CD4-positive, alpha-beta T cell treated with Interleukin-2 at 100 ng/mL for 4 hours (primary cell): ENCODE measurements around the gene C16orf90.

Experiments
- DNase-seq: peaks from one replicate; pipeline ENCODE4 v3.0.0-alpha.2; 2020; ENCODE audit warnings: low spot score

Gene C16orf90

GRCh38 chr16:3495176-3495575, at the start of gene C16orf90:
Gene C16orf90, minus strand, starts transcription at chr16:3495489. Its CDS starts 68 bp downstream, at chr16:3495421.
- no peak for DNase-seq

DNA sequence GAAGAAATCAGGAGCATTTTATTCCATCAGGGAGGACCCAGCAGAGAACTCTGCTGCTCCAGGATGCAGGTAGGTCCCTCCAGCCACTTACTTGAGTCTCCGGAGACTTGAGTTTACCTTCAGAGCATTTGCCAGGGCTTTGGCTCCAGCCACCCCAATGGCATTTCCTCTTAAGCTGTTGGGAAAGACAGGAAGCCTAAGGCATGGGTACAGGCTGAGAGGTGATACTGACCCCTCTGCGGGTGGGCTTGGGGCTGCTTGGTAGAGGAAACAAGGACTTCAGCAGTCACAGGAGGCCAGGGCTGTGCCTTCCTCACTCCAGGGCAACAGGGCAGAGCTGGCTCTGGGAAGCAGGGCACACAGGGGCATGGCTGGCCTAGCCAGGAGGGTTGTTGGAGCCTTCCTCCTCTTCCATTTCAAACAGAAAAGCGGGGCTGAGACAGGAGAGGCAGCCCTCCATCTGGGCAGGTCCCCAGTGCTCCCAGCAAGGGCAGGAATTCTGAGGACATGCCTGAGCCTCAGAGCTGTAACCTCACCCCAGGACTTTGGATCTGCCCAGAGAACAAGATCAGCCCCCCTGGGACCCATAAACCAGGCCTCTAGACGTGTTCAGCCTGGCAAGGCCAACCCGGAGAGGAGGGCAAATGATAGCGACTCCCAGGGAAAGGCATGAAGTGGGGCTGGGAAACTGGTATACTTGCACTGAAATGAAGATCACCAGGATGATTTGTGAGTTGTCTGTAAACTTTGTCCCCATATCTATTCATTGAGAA, 47.5 kb upstream of the C16orf90 start:
- no peak for DNase-seq

DNA sequence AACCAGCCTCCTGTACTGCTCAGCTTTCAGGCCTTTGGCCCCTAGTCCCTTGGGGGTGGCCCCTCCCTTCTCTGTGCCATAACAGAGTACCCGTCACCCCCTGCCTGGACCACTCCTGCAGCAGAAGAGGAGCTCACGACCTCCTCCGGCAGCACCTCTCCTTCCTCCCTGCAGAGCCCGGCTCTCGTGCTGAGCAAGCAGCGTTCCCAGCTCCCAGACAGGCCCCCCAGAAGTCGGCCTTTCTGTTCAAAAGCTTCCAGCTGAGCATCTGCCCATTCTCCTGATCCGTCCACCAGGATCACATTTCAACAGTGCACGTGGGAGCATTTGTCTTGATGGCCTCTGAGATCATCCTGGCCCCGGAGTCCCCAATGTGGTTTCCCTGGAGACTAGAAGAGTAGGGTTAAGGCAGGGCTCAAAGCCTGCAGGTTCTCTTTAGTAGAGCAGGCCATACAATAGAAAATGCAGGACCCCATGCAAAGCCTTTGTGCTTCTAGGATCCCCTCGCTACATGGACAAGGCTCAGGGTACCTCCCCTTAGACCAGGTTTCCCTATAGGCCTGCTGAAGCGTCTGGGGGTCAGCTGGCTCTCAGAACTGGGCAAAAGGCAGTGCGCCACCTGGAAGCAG, 46.4 kb upstream of the C16orf90 start:
- no peak for DNase-seq

- DNase-seq, result no peak
Observed at GRCh38 chr16:3538222-3538621, 42.9 kb upstream of the C16orf90 start.

DNA sequence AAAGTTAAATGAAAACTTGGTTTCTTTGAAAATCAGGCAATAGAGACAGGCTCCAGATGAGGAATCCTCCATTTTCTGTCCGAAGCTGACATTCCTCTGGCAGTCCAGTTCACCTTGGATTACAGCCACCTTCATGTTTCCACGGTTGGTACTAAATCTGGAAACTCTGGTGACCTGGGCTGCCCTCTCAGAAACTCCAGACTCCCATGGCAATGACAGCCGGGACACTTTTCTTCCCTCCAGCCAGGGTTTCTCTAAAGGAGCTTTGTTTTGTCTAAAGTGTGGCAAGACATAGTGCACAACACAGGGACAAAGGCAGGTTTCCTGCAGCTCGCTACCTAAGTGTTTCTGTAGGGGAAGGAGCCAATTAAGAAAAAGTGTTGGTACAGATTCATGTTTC, 41.6 kb upstream of the C16orf90 start:
- DNase-seq, result no peak

- DNase-seq, result no peak
Observed at GRCh38 chr16:3536271-3536731, 41.0 kb upstream of the C16orf90 start.

DNA sequence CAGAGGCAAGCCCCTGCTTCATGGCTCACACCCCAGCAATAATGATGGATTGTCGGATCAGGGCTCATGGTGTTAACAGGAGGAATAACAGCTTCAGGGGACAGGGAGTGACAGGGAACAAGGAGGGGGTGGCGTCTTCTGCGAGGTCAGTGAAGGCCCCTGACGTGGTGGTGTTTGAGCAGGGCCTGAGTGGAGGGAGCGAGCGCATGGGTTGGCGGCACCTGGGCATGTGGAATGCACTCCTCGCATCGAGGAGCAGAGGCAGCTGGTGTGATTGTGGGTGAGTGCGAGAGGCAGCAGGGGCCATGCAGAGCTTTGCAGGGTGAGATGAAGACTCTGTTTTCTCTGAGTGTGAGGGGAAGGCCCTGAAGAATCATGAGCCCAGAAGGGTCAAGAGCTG, 38.8 kb upstream of the C16orf90 start:
- DNase-seq, result no peak

DNA sequence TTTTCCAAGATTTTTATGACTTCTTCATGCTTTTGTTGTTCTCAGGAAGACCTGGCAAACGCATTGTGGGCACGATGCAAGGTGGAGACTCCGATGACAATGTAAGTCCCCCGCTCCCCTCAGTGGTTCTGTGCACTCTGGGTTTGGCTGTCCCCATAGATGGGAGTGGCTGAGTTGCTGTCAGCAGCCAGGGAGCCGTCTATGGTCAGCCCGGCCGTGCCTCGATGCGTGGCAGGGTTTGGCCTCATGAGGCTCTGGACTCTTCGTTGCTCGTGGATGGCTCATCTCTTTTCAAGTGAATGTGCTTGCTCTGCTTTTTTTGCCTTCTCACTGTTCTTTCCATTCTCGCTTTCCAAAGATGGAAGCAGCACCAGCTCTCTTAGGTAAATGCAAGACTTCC, 37.5 kb upstream of the C16orf90 start:
- DNase-seq, result no peak

GRCh38 chr16:3530371-3530914, 35.2 kb upstream of the C16orf90 start:
- DNase-seq, result no peak

DNA sequence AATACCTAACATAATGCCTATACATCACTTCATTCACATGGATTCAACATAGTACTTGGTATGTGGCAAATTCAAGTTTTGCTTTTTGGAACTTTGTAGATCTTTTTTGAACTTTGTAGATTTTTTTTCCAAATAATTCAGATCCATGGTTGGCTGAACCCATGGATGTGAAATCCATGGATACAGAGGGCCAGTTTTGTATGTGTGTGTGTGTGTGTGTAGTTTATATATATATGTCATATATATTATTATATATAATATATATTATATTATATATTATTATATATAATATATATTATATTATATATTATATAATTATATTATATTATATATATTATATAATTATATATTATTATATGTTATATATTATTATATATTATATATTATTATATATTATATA, 33.9 kb upstream of the C16orf90 start:
- no peak for DNase-seq

- DNase-seq, result no peak
Observed at GRCh38 chr16:3528406-3528805, 33.1 kb upstream of the C16orf90 start.

GRCh38 chr16:3527216-3527829, 32.0 kb upstream of the C16orf90 start:
- peak; percentile 57 for DNase-seq

DNA sequence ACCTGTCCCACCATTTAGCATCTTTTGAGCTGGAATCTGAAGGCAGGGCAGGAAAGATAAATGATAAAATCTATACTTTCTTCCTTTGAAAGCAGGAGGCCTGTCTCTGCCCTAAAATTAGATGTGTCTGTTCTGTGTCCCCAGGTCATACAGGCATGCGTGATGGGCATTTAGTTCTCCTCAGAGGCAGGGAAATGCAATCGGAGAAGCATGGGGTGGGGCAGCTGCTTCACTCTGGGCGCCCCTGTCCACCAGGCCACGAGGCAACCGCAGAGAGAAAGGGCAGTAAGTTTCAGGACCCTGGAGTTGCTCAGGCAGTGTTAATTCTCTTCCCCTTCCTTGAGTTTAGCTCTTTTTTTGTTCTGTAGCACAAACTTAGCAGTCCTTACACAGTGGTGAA, 30.7 kb upstream of the C16orf90 start:
- DNase-seq, result no peak

GRCh38 chr16:3523281-3523680, 28.0 kb upstream of the C16orf90 start:
- DNase-seq, result no peak

GRCh38 chr16:3520841-3521240, 25.6 kb upstream of the C16orf90 start:
- DNase-seq, result no peak

DNA sequence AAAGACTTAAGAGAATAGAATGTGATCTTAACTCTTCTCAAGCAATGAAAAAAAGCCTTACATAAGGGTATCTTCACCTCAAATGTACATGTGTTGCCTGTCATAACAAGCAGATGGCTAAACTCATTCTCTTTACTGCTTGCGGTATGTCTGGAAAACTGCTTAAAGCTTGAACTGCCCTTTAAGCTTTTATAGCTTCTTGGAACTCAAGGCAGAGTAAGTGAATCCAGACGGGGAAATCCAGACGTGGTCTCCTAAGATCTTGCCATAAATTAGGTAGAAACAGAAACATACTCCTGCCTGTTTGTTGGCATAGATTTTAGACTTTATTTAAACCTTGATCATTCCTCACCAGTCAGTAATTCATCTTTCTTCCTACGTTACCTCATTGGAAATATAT, 25.1 kb upstream of the C16orf90 start:
- no peak for DNase-seq

- no peak for DNase-seq
Observed at GRCh38 chr16:3519581-3519980, 24.3 kb upstream of the C16orf90 start.

DNA sequence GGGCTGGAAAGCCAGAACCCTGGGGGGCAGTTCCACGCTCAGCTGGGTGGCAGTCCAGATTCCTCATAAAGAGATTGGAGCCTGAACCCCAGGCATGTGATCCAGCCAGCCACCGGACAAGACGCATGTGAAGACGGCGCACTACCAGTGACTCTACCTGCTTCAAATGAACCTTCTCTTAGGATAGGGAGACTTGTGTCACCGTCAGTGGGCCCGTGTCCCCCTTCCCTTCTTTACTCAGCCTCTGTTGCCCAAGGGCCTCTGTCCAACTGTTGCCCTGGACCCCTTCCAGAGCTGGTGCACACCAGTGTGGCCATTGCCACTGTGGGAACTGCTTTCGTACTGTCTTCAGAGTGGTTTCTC, 23.7 kb upstream of the C16orf90 start:
- no peak for DNase-seq

DNA sequence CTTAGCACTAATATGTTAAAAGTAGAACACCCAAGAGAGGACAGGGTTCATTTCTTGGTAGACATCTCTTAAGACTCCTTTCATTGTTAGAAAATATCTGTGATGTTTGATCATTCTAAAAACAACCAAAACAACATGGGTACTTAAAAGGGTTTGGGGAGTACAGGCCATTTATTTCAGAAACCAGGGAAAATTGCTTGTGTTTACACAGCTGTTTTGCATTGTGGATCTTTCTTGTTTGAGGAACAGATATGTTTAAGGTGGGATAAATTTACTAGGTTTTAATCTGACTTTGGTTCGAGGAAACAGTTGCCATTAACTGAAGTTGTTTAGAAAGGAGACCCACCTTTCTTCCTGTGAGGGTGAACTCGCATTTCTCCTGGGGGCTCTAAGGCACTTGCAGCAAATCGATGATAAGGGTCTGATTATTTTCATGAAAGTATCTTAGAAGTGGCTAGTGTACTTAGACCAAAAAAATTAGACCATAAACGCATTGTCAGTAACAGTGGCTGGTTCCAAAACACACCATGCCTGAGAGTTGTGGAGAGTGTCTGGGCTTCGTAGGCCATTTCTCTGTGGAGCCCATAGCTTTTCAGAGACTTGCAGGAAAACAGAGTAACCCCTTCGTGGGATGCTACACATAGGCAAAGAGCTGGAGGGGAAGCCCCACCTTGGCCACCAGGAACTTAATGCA, 23.1 kb upstream of the C16orf90 start:
- DNase-seq, result no peak

DNA sequence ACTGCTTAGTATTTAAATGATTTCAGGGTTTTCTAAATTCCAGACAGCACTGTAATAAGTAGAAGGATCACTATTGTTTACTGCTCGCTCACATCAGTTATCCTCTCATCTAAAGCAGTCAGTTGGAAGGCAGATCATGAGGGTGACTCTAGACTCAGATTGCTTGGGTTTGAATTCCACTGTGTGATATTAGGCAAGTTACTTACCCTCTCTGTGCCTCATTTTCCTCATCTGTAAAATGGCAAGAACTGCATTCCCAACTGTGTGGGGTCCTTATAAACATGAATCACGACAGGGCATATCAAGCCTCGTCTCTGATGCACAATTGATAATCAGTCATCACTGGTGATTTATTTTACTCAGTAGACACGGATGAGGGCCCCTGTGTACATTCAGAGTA, 20.6 kb upstream of the C16orf90 start:
- no peak for DNase-seq

DNA sequence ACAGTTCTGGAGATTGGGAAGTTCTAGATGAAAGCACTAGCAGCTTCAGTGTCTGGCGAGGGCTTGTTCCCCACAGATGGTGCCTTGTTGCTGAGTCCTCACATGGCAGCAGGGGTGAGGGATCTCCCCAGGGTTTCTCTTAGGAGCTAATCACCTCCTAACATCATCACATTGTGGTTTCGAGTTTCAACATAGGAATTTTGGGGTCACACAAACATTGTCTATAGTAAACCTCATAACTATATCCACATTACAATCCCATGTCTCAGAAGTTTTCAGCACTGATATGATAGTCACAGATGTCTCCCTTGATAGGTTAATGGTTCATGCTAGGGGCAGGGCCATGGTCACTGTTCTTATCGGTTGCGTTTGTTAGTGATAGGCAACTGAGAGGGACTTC, 19.3 kb upstream of the C16orf90 start:
- DNase-seq, result no peak

GRCh38 chr16:3513892-3514583, 18.7 kb upstream of the C16orf90 start:
- no peak for DNase-seq
